ENCODE data around the gene CXCR4.

GRCh38 chr2:136141510-136142149 is 23.7 kb upstream of the CXCR4 start:
- TF ChIP-seq POLR2AphosphoS5 (IDR thresholded peaks at IDR 0.05; ENCODE audit: low read depth, low read length): no peak
- TF ChIP-seq POLR2A (IDR thresholded peaks at IDR 0.05; ENCODE audit: low read depth, low read length): no peak
- TF ChIP-seq TAF1 (IDR thresholded peaks at IDR 0.05; ENCODE audit: borderline replicate concordance, low read depth, low read length): no peak
